Stimulated activated CD8-positive, alpha-beta memory T cell treated with anti-CD3 and anti-CD28 coated beads, Interleukin-7, amount 100 ng/mL, for 24 hours (primary cell): Measurements from ENCODE around the gene DNAJC30.
A peak's percentile ranks its signal among the peaks of the same experiment; 100 is the strongest.
"Not testable (repeated sequence)": the region's sequence is repeated elsewhere in the genome, so short reads cannot be mapped to it uniquely, and the experiment has no call there.

ENCODE experiments used
- DNase-seq: peaks from one replicate; pipeline ENCODE4 v3.0.0-alpha.2; 2020; ENCODE audit warnings: low read depth

The DNAJC30 gene

GRCh38 chr7:73681031-73681430, 2.2 kb downstream of the DNAJC30 start:
- DNase-seq = no peak

GRCh38 chr7:73680501-73680900, 2.8 kb downstream of the DNAJC30 start:
- DNase-seq = no peak

- DNase-seq = no peak
Measured at GRCh38 chr7:73679709-73680108, 3.5 kb downstream of the DNAJC30 start.

GRCh38 chr7:73678862-73679261, 4.4 kb downstream of the DNAJC30 start:
- no peak for DNase-seq

- not testable (repeated sequence) for DNase-seq
Measured at GRCh38 chr7:73676062-73676461, 7.2 kb downstream of the DNAJC30 start.

GRCh38 chr7:73674468-73675124, 8.7 kb downstream of the DNAJC30 start:
- no peak for DNase-seq

- no peak for DNase-seq
Measured at GRCh38 chr7:73671857-73672445, 11.3 kb downstream of the DNAJC30 start.

GRCh38 chr7:73671322-73671661, 12.0 kb downstream of the DNAJC30 start:
- DNase-seq = no peak

- no peak for DNase-seq
Measured at GRCh38 chr7:73669858-73670385, 13.3 kb downstream of the DNAJC30 start.

- DNase-seq = no peak
Measured at GRCh38 chr7:73669288-73669701, 14.0 kb downstream of the DNAJC30 start.

GRCh38 chr7:73668886-73669230, 14.4 kb downstream of the DNAJC30 start:
- DNase-seq = no peak

- no peak for DNase-seq
Measured at GRCh38 chr7:73668103-73668885, 15.0 kb downstream of the DNAJC30 start.

GRCh38 chr7:73667344-73668102, 15.7 kb downstream of the DNAJC30 start, which contains the start of gene VPS37D:
Gene VPS37D, plus strand, starts transcription at chr7:73667831. Its CDS starts 128 bp downstream, at chr7:73667959.
- peak; percentile 84 for DNase-seq

- no peak for DNase-seq
Measured at GRCh38 chr7:73663033-73663432, 20.2 kb downstream of the DNAJC30 start.

GRCh38 chr7:73660594-73660993, 22.7 kb downstream of the DNAJC30 start:
- DNase-seq = not testable (repeated sequence)

GRCh38 chr7:73659983-73660382, 23.3 kb downstream of the DNAJC30 start:
- no peak for DNase-seq

GRCh38 chr7:73655309-73655708, 27.9 kb downstream of the DNAJC30 start:
- not testable (repeated sequence) for DNase-seq

- no peak for DNase-seq
Measured at GRCh38 chr7:73652541-73652949, 30.7 kb downstream of the DNAJC30 start.

- DNase-seq = no peak
Measured at GRCh38 chr7:73650524-73650923, 32.7 kb downstream of the DNAJC30 start.

GRCh38 chr7:73649576-73649975, 33.7 kb downstream of the DNAJC30 start:
- no peak for DNase-seq

GRCh38 chr7:73648593-73649332, 34.5 kb downstream of the DNAJC30 start:
- DNase-seq = no peak
